NCI-H1436 treated with DMSO at 0.1 percent for 48 hours (cell line): ENCODE data around the gene FNDC5.

Experiments used
- DNase-seq: peaks from one replicate; lab custom pipeline; 2025; lab: John Stamatoyannopoulos, UW

Gene FNDC5

GRCh38 chr1:32813941-32814739, 56.6 kb downstream of the FNDC5 start:
- no peak for DNase-seq
